Panc1 (cell line): Measurements from ENCODE around the gene FAM13B.

Experiments
- SIN3A ChIP-seq: IDR thresholded peaks from 2 replicates; pipeline ENCODE4 v1.6.1; 2012; ENCODE audit warnings: low read depth, mild to moderate bottlenecking, low read length, moderate library complexity, borderline replicate concordance; ENCODE audit not compliant: insufficient read depth
- TF ChIP-seq, protein P1 (sequence below): fragments of 450-650 bp; IDR thresholded peaks from 2 replicates; pipeline ENCODE4 v1.5.1; 2017; ENCODE audit warnings: mild to moderate bottlenecking

DNA sequence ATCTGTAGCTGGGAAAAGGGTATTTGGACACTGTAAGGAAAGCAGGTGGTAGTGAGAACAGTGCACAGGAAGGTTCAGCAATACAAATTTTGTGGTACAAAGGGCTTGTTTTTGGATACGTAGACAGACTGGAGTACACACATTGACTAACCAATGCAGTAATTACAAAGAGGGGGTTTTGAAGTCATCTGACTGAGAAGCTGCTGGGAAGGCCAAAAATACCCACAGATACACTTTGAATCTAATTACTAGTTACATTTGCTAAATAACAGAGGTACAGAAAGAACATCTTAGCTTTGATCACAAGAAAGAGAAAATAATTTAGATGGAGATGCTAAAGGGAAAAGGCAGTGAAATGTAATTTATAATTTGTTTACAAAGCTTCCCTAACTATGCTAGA lies 97.7 kb downstream of the FAM13B start:
- no peak for TF ChIP-seq SIN3A
- TF ChIP-seq, protein P1, sequence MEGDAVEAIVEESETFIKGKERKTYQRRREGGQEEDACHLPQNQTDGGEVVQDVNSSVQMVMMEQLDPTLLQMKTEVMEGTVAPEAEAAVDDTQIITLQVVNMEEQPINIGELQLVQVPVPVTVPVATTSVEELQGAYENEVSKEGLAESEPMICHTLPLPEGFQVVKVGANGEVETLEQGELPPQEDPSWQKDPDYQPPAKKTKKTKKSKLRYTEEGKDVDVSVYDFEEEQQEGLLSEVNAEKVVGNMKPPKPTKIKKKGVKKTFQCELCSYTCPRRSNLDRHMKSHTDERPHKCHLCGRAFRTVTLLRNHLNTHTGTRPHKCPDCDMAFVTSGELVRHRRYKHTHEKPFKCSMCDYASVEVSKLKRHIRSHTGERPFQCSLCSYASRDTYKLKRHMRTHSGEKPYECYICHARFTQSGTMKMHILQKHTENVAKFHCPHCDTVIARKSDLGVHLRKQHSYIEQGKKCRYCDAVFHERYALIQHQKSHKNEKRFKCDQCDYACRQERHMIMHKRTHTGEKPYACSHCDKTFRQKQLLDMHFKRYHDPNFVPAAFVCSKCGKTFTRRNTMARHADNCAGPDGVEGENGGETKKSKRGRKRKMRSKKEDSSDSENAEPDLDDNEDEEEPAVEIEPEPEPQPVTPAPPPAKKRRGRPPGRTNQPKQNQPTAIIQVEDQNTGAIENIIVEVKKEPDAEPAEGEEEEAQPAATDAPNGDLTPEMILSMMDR, result no peak
